GM18858 (cell line): ENCODE data around the gene OR4N2.
"Not testable (repeated sequence)": the region's sequence is repeated elsewhere in the genome, so short reads cannot be mapped to it uniquely, and the experiment has no call there.

ENCODE experiments used
- ATAC-seq: cut with Tn5 transposase; IDR thresholded peaks from one replicate; pipeline ENCODE4 v1.9.1; 2021; ENCODE audit not compliant: unreplicated experiment

The OR4N2 gene

DNA sequence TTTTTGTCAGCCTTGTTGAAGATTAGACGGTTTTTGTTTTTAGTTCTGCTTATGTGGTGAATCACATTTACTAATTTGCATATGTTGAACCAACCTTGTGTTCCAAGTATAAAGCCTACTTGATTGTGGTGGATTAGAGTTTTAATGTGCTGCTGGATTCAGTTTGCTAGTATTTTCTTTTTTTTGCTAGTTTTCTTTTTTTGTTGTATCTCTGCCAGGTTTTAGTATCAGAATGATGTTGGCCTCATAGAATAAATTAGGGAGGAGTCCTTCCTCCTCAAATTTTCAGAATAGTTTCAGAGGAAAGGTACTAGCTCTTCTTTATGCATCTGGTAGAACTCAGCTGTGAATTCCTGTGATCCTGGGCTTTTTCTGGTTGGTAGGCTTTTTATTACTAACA, at the start of gene OR4N2:
Gene OR4N2, plus strand, starts transcription at position 301 of the 400 bp plus-strand sequence. CDS start 23,679 bp downstream, outside the sequence.
- ATAC-seq, result not testable (repeated sequence)

DNA sequence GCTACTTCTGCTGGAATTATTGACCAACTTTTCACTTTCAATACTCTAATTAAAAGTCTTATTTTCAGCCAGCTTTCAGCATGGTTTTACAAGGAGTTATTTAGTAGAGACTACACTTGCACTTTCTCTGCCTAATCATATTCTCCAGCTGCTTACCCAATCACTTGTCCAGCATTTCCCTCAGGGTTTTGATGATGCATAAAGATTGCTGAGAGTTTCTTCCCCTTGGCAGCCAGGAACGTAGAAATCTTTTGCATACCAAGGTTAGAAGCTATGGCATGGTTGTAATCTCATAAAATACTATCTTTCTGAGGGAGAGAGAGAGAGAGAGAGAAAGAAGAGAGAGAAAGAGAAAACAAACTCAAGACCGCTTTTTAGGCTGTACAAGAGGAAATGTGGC, 49.4 kb upstream of the OR4N2 start:
- ATAC-seq, result no peak

DNA sequence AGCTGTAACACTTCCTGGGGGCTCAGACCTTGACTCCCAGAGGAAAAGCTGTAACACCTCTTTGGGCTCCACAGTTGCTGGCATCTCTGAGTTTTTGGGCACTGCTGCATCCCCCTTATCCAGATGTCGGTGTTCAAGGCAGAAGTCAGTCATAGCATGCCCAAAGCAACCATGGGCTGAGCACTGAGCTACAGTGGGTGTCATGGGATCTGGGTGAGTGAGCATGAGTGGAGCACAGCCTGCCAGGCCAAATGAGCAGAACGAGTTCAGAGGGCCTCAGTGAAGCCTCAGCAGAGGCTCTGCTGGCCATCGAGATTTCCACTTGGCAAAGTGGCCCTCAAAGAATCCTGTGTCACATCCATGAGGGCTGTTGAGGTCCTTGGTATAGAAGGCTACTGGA, 32.1 kb upstream of the OR4N2 start:
- not testable (repeated sequence) for ATAC-seq

GRCh38 chr14:19771895-19772430, 31.6 kb upstream of the OR4N2 start:
- no peak for ATAC-seq

GRCh38 chr14:19772454-19772853, 31.1 kb upstream of the OR4N2 start:
- ATAC-seq, result not testable (repeated sequence)

DNA sequence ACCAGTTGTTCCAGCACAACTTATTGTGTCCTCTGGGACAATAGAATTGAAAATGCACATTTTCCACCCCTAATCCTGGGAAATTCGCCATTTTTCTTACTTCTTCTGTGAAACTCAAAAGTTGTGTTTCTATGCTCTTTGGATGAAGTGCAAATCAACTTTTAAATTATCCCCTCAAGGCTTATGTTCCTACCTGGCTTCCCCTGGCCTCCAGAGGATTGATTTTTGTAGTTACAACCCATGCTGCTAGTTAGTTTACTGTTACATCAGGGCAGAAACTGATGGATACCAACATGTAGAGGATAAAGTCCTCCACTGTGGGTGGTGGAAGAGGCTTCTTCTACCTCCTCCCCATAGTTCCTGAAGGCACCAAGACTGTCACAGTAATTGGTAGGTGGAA, 30.4 kb upstream of the OR4N2 start, which contains the start of gene OR4M1:
Gene OR4M1, plus strand, starts transcription at position 301 of the 400 bp plus-strand sequence. CDS start 6,819 bp downstream, outside the sequence.
- not testable (repeated sequence) for ATAC-seq

- ATAC-seq, result no peak
Observed at GRCh38 chr14:19775587-19775986, 28.0 kb upstream of the OR4N2 start.

GRCh38 chr14:19785848-19786247, 17.7 kb upstream of the OR4N2 start:
- ATAC-seq, result not testable (repeated sequence)

GRCh38 chr14:19787318-19787717, 16.3 kb upstream of the OR4N2 start:
- ATAC-seq, result not testable (repeated sequence)

- ATAC-seq, result not testable (repeated sequence)
Observed at GRCh38 chr14:19788150-19788549, 15.4 kb upstream of the OR4N2 start.

DNA sequence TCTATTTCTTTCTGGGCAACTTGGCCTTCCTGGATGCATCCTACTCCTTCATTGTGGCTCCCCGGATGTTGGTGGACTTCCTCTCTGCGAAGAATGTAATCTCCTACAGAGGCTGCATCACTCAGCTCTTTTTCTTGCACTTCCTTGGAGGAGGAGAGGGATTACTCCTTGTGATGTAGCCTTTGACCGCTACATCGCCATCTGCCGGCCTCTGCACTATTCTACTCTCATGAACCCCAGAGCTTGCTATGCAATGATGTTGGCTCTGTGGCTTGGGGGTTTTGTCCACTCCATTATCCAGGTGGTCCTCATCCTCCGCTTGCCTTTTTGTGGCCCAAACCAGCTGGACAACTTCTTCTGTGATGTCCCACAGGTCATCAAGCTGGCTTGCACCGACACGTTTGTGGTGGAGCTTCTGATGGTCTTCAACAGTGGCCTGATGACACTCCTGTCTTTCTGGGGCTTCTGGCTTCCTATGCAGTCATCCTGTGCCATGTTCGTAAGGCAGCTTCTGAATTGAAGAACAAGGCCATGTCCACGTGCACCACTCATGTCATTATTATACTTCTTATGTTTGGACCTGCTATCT, 7.0 kb upstream of the OR4N2 start:
- not testable (repeated sequence) for ATAC-seq

DNA sequence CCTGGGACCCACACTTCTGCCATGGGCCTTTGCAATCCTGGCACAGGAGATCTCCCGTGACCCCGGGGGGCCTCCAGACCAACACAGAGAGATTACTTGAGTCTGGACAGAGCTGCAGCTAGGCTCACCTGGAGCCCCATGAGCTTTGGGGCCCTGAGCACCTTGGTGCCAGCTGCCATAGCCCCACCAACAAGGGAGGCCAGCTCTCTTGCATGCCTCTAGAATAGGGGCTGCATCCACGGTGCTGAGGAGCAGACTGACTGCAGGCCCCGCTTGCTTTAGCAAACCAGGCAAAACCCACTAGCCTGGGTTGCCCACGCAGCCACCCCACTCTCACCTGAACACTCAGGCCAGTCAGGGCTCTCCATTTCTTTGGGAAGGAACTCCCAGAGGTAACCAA, 3.7 kb upstream of the OR4N2 start:
- no peak for ATAC-seq

DNA sequence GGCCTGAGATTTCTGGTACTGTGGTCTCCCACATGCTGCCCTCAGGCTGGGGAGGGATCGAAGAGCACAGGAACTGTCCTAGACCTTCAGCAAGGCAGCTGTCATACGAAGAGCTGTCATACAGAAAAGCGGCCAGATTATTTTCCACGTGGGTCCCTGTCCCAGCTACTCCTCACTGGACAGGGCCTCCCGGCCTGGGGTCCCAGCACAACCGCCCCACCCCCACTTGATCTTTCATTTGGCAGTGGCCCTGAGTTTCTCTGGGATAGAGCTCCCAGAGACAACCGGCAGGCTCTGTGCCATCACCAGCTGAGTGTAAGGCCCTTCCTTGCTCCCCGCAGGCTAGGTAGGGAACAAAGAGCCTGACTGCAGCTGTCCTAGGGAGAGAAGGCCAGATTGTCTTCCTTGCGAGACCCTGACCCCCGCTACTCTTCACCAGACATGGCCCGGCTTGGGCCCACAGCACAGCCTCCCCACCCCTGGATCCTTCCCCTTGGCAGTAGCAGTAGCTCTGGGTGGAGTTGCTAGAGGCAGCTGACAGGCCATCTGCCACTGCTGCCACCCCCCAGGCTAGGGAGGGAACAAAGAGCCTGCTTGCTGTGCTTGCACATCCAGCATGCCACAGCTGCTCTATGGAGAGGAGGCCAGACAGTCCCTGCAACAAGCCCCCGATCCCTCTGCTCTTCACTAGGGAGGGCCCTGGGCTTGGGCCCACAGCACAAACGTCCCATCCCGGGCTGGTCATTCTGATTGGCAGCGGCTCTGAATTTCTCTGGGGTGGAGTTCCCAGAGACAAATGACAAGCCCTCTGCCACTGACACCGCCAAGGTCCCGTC, 3.1 kb upstream of the OR4N2 start:
- no peak for ATAC-seq

DNA sequence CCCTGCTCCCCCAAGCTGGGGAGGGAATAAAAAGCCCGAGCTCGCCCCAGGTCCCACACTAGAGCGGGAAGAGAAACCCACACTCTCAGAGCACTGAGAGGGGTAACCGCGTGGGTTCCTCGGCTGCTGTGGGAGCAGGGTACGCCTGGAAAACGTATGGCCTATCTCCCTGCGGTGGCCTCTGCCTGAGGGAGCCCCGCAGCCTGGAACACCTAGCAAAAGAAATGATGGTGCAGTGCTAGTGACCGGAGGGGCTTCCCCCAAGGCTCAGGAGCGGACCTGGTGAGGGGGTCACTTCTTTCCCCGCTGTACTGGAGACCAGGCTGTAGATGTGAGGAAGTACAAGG, 2.5 kb upstream of the OR4N2 start:
- no peak for ATAC-seq

DNA sequence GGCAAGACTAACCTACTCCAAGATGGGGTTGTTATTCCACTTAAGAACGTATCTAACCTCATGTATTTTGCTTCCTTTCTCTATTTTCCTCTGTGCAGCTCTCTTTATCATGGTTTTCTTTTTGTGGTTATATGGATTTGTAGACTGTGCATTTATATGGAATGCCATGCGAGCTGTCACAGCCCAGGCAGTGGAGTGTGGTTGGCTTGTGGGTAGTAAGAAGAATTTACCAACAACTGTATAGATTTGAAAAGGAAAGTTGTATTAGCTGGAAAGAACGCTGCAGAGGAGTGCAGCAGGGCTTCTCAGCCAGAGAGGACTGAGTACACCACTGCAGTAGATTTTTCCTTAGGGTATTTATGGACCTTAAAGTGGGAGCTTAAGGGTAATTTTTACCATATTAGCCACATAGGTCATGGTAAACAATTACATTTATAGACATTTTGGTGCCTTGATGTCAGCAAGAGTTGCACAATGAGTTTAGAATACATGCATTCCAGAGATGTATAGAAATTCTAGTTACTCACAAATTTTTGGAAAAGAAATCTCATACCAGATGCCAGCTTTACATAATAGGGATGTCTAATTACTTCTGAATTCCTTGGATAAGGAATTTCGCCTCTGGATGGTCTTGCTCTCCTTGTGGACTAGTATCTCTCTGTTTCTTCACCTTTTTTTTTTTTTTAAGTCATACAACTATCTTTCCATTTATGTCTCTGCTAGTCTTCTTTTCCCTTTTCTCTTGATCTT, 9.8 kb downstream of the OR4N2 start:
- not testable (repeated sequence) for ATAC-seq

DNA sequence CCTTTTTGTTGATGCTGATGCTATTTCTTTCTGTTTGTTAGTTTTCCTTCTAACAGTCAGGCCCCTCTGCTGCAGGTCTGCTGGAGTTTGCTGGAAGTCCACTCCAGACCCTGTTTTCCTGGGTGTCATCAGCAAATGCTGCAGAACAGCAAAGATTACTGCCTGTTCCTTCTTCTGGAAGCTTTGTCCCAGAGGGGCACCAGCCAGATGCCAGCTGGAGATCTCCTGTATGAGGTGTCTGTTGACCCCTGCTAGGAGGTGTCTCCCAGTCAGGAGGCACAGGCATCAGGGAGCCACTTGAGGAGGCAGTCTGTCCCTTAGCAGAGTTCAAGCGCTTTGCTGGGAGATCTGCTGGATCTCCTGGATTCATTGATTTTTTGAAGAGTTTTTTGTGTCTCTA, 16.3 kb downstream of the OR4N2 start:
- not testable (repeated sequence) for ATAC-seq

GRCh38 chr14:19821016-19821415, 17.4 kb downstream of the OR4N2 start:
- not testable (repeated sequence) for ATAC-seq

GRCh38 chr14:19823178-19823577, 19.6 kb downstream of the OR4N2 start:
- ATAC-seq, result no peak

GRCh38 chr14:19823765-19824164, 20.2 kb downstream of the OR4N2 start:
- no peak for ATAC-seq

GRCh38 chr14:19827626-19828244, 24.2 kb downstream of the OR4N2 start:
- not testable (repeated sequence) for ATAC-seq

DNA sequence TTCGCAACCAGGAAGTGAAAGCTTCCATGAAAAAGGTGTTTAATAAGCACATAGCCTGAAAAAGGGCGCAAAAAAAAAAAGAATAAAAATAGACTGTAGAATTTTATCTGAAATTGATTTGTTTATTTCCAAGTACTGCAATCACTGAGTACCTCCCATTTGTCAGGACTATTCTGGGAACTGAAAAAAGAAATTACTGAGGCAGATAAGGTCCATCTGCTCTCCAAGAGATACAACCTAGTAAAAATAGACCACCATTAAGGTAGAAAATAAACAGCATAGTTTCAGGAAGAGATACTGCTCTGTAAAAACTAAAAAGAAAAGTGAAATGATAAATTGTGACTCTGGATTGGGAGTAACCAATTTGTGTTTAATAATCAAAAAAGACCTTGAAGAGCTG, 24.7 kb downstream of the OR4N2 start:
- no peak for ATAC-seq
